Esophagus squamous epithelium (tissue), 5 donors: ENCODE data around the gene ARRDC2. TPM values are rescaled to one million over a fixed set of nuclear protein-coding genes. Genes with fewer than 3 reads are reported as not detected.

Experiments used
- DNase-seq: peaks from one replicate; lab custom pipeline; 2025; lab: John Stamatoyannopoulos, UW
- H3K27ac ChIP-seq, 4 donors: fragments of 200-600 bp; sonication (generic); one replicate each; pipeline ENCODE4 v1.5.1; 2016 to 2019; ENCODE audit warnings: mild to moderate bottlenecking in 1 of 4
- H3K27me3 ChIP-seq, 4 donors: fragments of 200-600 bp; sonication (generic); 1 replicate in 3 of 4; 2 replicates in 1 of 4; pipeline versions ENCODE4 v1.5.1 to v1.6.0; 2017 to 2021; ENCODE audit warnings: antibody characterized with exemption in 1 of 4
- H3K36me3 ChIP-seq, 3 donors: fragments of 200-600 bp; sonication (generic); one replicate each; pipeline ENCODE4 v1.5.1; 2016 to 2019
- H3K4me1 ChIP-seq, 3 donors: fragments of 200-600 bp; sonication (generic); one replicate each; pipeline ENCODE4 v1.5.1; 2017 to 2019
- H3K4me3 ChIP-seq, 4 donors: fragments of 200-600 bp; sonication (generic); 1 replicate in 3 of 4; 2 replicates in 1 of 4; pipeline ENCODE4 v1.5.1; 2016 to 2019; ENCODE audit warnings: mild to moderate bottlenecking in 2 of 4, moderate library complexity in 1 of 4
- H3K9me3 ChIP-seq, 3 donors: fragments of 200-600 bp; sonication (generic); one replicate each; pipeline ENCODE4 v1.5.1; 2016 to 2019
- CTCF ChIP-seq, 6 experiments: fragments of 450-650 bp in 4 of 6; fragments of 200-600 bp in 2 of 6; sonication (generic) in 2 of 6; IDR thresholded peaks; one replicate each; pipeline ENCODE4 v1.5.1; 2016 to 2019; ENCODE audit warnings: antibody characterized with exemption in 6 of 6, mild to moderate bottlenecking in 4 of 6, moderate library complexity in 4 of 6
- POLR2A ChIP-seq, 4 donors: fragments of 450-650 bp; IDR thresholded peaks; one replicate each; pipeline ENCODE4 v1.6.1; 2017; ENCODE audit warnings: antibody characterized with exemption in 4 of 4, mild to moderate bottlenecking in 4 of 4, moderate library complexity in 3 of 4
- WGBS, 2 donors: methylation state at CpG; one replicate each; pipeline ENCODE4 v1.1.5; 2018; 5-methylcytosine and 5-hydroxymethylcytosine counted together
- intact Hi-C: fragments of 100-400 bp; cut with DNase I; formaldehyde crosslinking; loops from one replicate; pipeline ENCODE4 v1.15.0; 2022
- total RNA-seq, 4 donors: library from RNA; depleted of rRNA; stranded (reverse); fragments of >200 nt; gene quantifications; one replicate each; pipeline ENCODE4 v1.1.0, GENCODE V29; 2016
- donor health status: DM: yes; HTN: yes; CAD: no.

ARRDC2 gene
- total RNA-seq, 4 donors from 2014 or later: 12.4 to 37.2 (median 15.4) TPM

- no peak for TF ChIP-seq CTCF (IDR thresholded peaks at IDR 0.05)
- no peak overlapping the region for H3K4me3 ChIP-seq
- no peaks in the 10 kb centered on the region for H3K9me3 ChIP-seq
- H3K27ac ChIP-seq: no peak overlapping the region
- peaks cover 0 to 6% (median 0%) of the 10 kb centered on the region in 3 donors for H3K4me1 ChIP-seq
- 75 to 87% methylated on average over 7 to 10 of the region's 27 CpGs for WGBS, 2 donors
- no peaks in the 10 kb centered on the region for H3K36me3 ChIP-seq
- H3K27me3 ChIP-seq: peaks cover 0 to 7% (median 0%) of the 10 kb centered on the region in 4 donors
- no peak for DNase-seq
- intact Hi-C loops: no loop called here
Measured at GRCh38 chr19:17993076-17993813, 14.7 kb upstream of the ARRDC2 start.

GRCh38 chr19:17996826-17997316, 11.1 kb upstream of the ARRDC2 start:
- Histone ChIP-seq H3K36me3 (no peaks in the 10 kb centered on the region), H3K9me3 (no peaks in the 10 kb centered on the region), H3K4me1 (peaks cover 9 to 32% (median 10%) of the 10 kb centered on the region in 3 donors), H3K27ac (no peak overlapping the region), H3K27me3 (peaks cover 0 to 7% (median 0%) of the 10 kb centered on the region in 4 donors), H3K4me3 (no peak overlapping the region)
- TF ChIP-seq POLR2A (IDR thresholded peaks at IDR 0.05) (no peak), CTCF (IDR thresholded peaks at IDR 0.05) (peak; percentile 96 to 98 (median 98))
- WGBS, 2 donors: 4 to 16% methylated on average over 10 to 11 of the region's 15 CpGs
- intact Hi-C loops: loop anchor here (5.0 kb wide), 2 partner anchors 60 to 130 kb away; no protein-coding TSS in a partner anchor
- DNase-seq: no peak

GRCh38 chr19:17997969-17998826, 9.8 kb upstream of the ARRDC2 start:
- Histone ChIP-seq H3K4me1 (peaks cover 16 to 45% (median 16%) of the 10 kb centered on the region in 3 donors), H3K9me3 (no peaks in the 10 kb centered on the region), H3K4me3 (no peak overlapping the region), H3K27ac (peak overlapping the region; percentile 33 to 49 (median 36)), H3K27me3 (no peaks in the 10 kb centered on the region), H3K36me3 (no peaks in the 10 kb centered on the region)
- DNase-seq: no peak
- intact Hi-C loops: loop anchor here (5.0 kb wide), 2 partner anchors 61 to 131 kb away; no protein-coding TSS in a partner anchor
- no peak for TF ChIP-seq POLR2A (IDR thresholded peaks at IDR 0.05)
- TF ChIP-seq CTCF (IDR thresholded peaks at IDR 0.05): peak in 2 of 6 experiments; percentile 24 to 25
- WGBS, 2 donors: 50 to 66% methylated on average over 12 to 15 of the region's 41 CpGs

DNA sequence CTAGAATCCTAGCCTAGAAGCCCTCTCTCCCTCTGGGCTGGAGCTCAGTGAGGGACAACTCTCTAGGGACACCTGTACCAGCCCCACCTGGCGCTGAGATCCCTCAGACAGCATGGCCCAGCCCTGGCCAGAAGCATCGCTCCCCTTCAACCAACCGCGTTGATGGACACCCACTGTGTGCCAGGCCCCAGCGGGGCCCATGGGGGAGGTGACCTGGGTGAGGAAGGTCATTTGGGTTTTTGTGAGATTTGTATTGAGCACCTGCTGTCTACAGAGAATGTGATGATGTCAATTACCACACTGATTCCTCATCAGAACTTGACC, 9.2 kb upstream of the ARRDC2 start:
- TF ChIP-seq CTCF (IDR thresholded peaks at IDR 0.05) (no peak), POLR2A (IDR thresholded peaks at IDR 0.05) (no peak)
- intact Hi-C loops: loop anchor here (5.0 kb wide), 2 partner anchors 61 to 131 kb away; no protein-coding TSS in a partner anchor

More for the DNA sequence above, 9.2 kb upstream of the ARRDC2 start:
- Histone ChIP-seq H3K9me3 (no peaks in the 10 kb centered on the region), H3K36me3 (no peaks in the 10 kb centered on the region), H3K4me3 (no peak overlapping the region), H3K27ac (peak overlapping the region in 3 of 4 donors; percentile 33 to 49 (median 39)), H3K4me1 (peaks cover 16 to 48% (median 16%) of the 10 kb centered on the region in 3 donors), H3K27me3 (no peaks in the 10 kb centered on the region)
- DNase-seq: no peak
- WGBS, 2 donors: no CpG with 5 or more reads among the region's 5 CpGs
